GM18951 (cell line): ENCODE data around the gene GPR3.
"Not testable (repeated sequence)": the region's sequence is repeated elsewhere in the genome, so short reads cannot be mapped to it uniquely, and the experiment has no call there.

ENCODE experiments used
- POLR2A ChIP-seq: IDR thresholded peaks from 4 replicates; pipeline ENCODE4 v1.6.1; 2011; ENCODE audit warnings: mild to moderate bottlenecking; ENCODE audit not compliant: insufficient read length, insufficient read depth; ENCODE audit errors: extremely low read depth
- in situ Hi-C: fragments of 300-500 bp; cut with MboI; formaldehyde crosslinking; loops from one replicate; pipeline ENCODE4 v1.12.0; 2022; ENCODE audit warnings: low sequenced_read_pairs, mixed read lengths, inconsistent platforms; ENCODE audit not compliant: unreplicated experiment

GPR3 gene

DNA sequence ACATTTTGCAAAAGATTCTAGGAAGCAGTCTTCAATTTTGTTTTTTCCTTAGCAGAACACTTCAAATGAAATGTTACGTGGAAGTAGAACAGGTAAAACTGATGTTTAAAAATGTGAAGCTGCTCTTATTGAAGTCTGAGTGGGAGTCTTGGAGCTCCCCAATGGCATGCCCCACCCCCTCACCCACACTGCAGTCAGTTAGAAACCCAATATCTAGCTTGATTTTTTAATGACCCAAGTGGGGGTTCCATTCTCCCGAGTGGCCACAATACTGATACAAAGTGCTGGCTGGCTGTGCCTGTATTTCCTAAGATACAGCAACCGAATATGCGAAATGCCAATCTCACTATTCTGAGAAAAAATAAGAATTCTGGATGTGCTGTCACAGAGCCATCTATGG lies 31.3 kb downstream of the GPR3 start:
- in situ Hi-C loops, result no loop called here
- TF ChIP-seq POLR2A, result no peak

DNA sequence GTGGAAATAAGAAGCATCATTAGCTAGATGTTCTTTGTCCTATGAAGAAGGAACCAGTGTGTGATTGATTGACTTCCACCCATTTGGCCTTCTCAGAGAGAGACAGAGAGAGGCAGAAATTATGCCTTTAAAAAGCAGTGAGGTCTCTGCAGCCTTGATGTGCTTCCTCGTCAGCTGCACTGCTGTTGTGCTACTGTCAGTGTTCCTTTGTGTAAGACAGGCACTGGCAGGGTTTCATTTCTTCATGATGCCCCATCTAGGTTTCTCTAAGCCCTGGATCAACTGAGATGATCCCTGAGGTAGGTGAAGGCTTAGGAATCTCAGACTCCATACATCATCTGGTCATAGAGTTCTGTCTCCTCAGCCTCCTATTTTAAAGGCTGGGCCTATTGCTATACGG lies 34.9 kb downstream of the GPR3 start:
- in situ Hi-C loops, result no loop called here

DNA sequence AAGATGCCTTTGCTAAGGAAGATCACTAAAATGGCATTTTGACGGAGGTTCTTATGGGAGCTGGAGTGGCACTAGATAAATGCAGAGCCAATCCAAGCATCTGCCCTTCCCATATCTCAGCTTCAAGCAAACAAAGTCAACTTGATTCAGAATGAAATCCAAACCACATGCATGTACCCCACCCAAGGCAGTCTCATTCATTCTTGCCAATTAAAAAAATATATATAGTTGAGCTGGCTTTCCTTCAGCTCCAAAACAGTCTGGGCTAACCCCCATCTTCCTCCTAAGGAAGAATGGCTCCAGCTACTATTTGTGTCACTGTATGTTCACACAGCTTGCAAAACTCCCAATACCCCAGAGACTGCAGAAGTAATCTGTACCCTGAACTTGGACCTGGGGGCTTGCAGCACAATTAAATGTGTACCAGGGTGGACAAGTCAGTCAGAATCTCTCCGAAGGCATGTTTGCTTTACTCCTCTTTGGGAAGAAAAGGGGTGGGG lies 35.4 kb downstream of the GPR3 start:
- in situ Hi-C loops, result no loop called here
- no peak for TF ChIP-seq POLR2A

More for the DNA sequence above, 34.9 kb downstream of the GPR3 start:
- TF ChIP-seq POLR2A, result no peak

DNA sequence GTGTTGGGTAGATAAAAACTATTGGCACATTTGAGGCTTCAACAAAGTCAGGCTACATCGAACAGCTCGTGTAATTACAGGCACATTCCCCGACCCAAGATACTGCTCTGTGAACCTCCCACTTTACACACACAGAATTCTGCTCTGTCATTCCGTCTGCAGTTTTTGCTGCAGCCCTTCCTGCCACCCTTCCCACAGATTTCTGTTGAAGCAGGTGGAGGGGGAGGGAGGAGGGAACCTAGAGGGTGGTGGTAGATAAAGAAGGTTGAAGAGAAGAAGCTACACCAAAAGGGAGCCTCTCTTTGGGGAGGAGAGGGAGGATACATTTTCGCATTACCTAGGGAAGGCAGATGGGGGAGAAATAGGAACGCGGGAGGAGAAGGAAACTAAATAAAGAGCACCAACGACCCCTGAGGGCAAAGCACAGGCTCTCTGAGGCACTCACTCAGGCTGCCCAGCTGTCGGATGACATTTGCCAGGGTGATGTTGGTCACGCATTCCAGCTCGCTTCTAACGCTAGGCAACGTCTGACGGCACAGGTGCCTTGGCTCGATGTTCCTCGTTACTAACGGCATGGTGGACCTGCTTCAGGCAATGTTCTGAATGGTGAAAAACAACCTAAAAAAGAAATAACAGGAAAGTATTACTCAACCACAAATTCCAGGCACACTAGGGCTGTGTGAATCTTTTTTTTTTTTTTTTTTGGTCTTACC lies 36.0 kb downstream of the GPR3 start:
- in situ Hi-C loops, result no loop called here
- no peak for TF ChIP-seq POLR2A

GRCh38 chr1:27429029-27429425 lies 36.6 kb downstream of the GPR3 start:
- in situ Hi-C loops, result no loop called here

DNA sequence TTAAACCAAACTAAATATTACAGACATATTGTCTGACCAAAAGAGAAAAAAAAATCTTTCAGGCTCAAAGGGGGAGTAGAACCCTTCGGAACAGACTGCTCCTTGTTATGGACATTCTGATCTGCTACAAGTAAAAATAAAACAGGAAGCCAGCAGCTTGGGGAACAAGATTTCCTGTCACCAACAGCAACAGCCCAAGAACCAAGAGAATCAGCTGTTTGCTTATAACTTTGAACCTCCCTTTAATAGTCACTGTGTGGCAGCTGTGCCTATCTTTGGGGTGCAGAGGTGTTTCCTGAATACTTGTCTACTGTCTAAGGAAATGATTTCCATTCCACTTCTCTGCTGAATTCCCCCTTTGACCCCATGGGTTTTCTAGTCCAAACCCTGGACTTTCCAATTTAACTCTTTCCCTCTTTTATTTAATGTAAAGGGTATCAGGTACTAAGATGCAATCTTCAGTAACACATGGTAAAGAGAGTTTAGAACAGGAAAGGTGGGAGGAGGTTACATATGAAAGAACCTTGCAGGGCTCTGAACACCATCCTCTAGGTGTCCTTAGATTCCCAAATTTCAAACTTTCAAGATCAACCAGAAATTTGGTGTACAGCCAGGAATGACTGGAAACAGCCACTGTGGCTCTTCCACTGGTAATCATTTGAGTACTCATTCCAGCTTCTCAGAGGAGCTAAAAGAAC lies 38.6 kb downstream of the GPR3 start:
- TF ChIP-seq POLR2A, result no peak
- in situ Hi-C loops, result no loop called here

More at GRCh38 chr1:27429029-27429425, 36.6 kb downstream of the GPR3 start:
- no peak for TF ChIP-seq POLR2A

- no peak for TF ChIP-seq POLR2A
- in situ Hi-C loops, result no loop called here
Measured at GRCh38 chr1:27431601-27431940, 39.1 kb downstream of the GPR3 start.

DNA sequence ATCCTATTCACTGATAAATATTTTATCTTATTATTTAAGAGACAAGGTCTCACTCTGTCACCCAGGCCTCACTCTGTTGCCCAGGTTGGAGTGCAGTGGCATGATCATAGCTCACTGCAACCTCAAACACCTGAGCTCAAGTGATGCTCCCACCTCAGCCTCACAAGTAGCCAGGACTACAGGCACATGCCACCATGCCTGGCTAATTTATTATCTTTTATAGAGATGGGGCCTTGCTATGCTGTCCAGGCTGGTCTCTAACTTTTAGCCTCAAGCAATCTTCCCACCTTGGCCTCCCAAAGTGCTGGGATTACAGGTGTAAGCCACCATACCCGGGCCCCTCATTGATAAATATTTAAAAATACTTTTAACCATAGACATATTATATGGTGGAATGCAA lies 40.3 kb downstream of the GPR3 start:
- in situ Hi-C loops, result not testable (repeated sequence)

GRCh38 chr1:27433706-27434105 lies 41.3 kb downstream of the GPR3 start:
- in situ Hi-C loops, result no loop called here
- TF ChIP-seq POLR2A, result no peak

- in situ Hi-C loops, result no loop called here
- TF ChIP-seq POLR2A, result no peak
Measured at GRCh38 chr1:27435566-27436203, 43.3 kb downstream of the GPR3 start.

DNA sequence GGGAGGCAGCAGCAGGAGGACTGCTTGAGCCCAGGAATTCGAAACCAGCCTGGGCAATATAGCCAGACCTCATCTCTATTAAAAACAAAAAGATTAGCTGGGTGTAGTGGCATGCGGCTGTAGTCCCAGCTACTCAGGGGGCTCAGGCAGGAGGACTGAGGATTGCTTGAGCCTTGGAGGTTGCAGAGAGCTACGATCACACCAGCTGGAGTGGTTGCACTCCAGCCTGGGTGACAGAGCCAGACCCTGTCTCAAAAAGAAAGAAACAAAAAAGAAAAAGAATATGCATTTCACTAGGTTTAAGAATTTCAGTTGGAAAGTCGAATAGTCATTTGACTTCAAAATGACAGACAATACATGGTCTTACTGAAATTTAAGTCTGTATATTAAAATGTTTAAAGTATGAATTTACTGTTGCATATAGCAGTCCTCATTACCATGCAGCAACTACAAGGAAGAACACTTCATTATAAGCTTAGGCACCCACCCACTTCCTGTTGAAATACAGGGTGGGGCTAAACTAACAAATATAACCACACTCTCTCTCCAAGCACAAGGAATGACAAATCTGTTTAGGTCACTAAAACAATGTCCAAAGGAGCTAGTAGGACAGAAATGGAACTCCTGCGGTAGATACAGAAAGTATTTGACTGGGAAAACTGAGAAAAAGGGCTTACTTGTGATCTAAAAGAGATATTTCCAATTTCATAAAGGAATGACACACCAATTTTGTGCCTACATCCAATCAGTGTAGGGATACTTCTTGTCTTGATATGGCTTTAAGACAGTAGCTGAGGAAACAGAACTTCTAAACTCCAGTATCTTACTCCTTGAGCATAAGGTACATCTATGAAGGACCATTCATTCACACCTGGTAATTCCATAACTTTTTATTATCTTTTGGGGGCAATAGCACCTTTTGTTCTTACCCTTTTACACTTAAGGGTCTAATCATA lies 44.1 kb downstream of the GPR3 start:
- in situ Hi-C loops, result no loop called here
- no peak for TF ChIP-seq POLR2A

- no peak for TF ChIP-seq POLR2A
- in situ Hi-C loops, result no loop called here
Measured at GRCh38 chr1:27438621-27439061, 46.2 kb downstream of the GPR3 start.

GRCh38 chr1:27439150-27439549 lies 46.7 kb downstream of the GPR3 start:
- in situ Hi-C loops, result no loop called here
- no peak for TF ChIP-seq POLR2A
